ENCODE data around the gene MSX2.

MSX2 gene

DNA sequence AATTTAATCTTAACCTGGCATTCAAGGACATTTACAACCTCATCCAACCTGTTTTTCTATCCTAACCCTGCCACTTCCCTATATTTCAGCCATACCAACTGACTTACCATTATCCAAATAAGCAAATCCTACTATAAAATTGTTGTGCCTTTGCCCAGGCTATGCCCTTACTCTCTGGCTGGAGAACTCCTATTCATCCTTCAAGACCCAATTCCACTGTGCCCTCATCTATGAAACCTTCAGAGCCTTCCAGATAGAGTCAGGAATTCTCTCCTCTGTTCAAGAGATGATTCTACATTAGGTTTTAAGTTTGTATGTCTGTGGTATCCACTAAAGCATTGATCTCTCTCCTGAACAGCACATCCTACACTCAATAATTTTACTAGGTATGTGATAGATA, 46.3 kb upstream of the MSX2 start:
- Histone ChIP-seq H4K20me1 (ENCODE audit: insufficient read depth, low read length, poor library complexity, severe bottlenecking) (no peaks in the 10 kb centered on the region), H3K9me2 (replicated peaks; ENCODE audit: low read depth, low read length) (no peaks in the 10 kb centered on the region), H3K4me3 (ENCODE audit: low read length, poor library complexity, severe bottlenecking) (no peak overlapping the region), H3K36me3 (ENCODE audit: insufficient read depth, low read length) (no peaks in the 10 kb centered on the region), H2AFZ (ENCODE audit: low read length) (no peak overlapping the region), H3F3A (ENCODE audit: low read depth) (no peaks in the 10 kb centered on the region), H3K79me2 (ENCODE audit: insufficient read depth, low read length) (no peaks in the 10 kb centered on the region), H3K9me3 (ENCODE audit: insufficient read depth, low read depth, low read length) (no peaks in the 10 kb centered on the region), H3K9ac (ENCODE audit: low read depth, low read length, poor library complexity, severe bottlenecking) (no peak overlapping the region), H3K4me1 (ENCODE audit: insufficient read depth, low read length, poor library complexity, severe bottlenecking) (no peaks in the 10 kb centered on the region), H3K27me3 (ENCODE audit: insufficient read depth, low read length, poor library complexity, severe bottlenecking) (no peaks in the 10 kb centered on the region), H3K4me2 (ENCODE audit: low read depth, low read length, poor library complexity, severe bottlenecking) (no peak overlapping the region)
- TF ChIP-seq, protein P1, sequence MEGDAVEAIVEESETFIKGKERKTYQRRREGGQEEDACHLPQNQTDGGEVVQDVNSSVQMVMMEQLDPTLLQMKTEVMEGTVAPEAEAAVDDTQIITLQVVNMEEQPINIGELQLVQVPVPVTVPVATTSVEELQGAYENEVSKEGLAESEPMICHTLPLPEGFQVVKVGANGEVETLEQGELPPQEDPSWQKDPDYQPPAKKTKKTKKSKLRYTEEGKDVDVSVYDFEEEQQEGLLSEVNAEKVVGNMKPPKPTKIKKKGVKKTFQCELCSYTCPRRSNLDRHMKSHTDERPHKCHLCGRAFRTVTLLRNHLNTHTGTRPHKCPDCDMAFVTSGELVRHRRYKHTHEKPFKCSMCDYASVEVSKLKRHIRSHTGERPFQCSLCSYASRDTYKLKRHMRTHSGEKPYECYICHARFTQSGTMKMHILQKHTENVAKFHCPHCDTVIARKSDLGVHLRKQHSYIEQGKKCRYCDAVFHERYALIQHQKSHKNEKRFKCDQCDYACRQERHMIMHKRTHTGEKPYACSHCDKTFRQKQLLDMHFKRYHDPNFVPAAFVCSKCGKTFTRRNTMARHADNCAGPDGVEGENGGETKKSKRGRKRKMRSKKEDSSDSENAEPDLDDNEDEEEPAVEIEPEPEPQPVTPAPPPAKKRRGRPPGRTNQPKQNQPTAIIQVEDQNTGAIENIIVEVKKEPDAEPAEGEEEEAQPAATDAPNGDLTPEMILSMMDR (conservative IDR thresholded peaks at IDR 0.05; ENCODE audit: low read length) = no peak
- no peak for TF ChIP-seq EZH2phosphoT487 (IDR thresholded peaks at IDR 0.05; ENCODE audit: borderline replicate concordance)

- H3K4me3 ChIP-seq (ENCODE audit: low read length, poor library complexity, severe bottlenecking) = no peak overlapping the region
- H3F3A ChIP-seq (ENCODE audit: low read depth) = no peaks in the 10 kb centered on the region
- H3K9me3 ChIP-seq (ENCODE audit: insufficient read depth, low read depth, low read length) = no peaks in the 10 kb centered on the region
- H3K4me1 ChIP-seq (ENCODE audit: insufficient read depth, low read length, poor library complexity, severe bottlenecking) = no peaks in the 10 kb centered on the region
- no peaks in the 10 kb centered on the region for H4K20me1 ChIP-seq (ENCODE audit: insufficient read depth, low read length, poor library complexity, severe bottlenecking)
- no peak overlapping the region for H3K9ac ChIP-seq (ENCODE audit: low read depth, low read length, poor library complexity, severe bottlenecking)
- no peaks in the 10 kb centered on the region for H3K36me3 ChIP-seq (ENCODE audit: insufficient read depth, low read length)
- no peaks in the 10 kb centered on the region for H3K79me2 ChIP-seq (ENCODE audit: insufficient read depth, low read length)
- H3K9me2 ChIP-seq (replicated peaks; ENCODE audit: low read depth, low read length) = no peaks in the 10 kb centered on the region
- no peak for TF ChIP-seq EZH2phosphoT487 (IDR thresholded peaks at IDR 0.05; ENCODE audit: borderline replicate concordance)
- TF ChIP-seq, protein P1 (conservative IDR thresholded peaks at IDR 0.05; ENCODE audit: low read length) = no peak
- no peak overlapping the region for H2AFZ ChIP-seq (ENCODE audit: low read length)
- H3K4me2 ChIP-seq (ENCODE audit: low read depth, low read length, poor library complexity, severe bottlenecking) = no peak overlapping the region
- H3K27me3 ChIP-seq (ENCODE audit: insufficient read depth, low read length, poor library complexity, severe bottlenecking) = no peaks in the 10 kb centered on the region
These were observed 43.3 kb upstream of the MSX2 start for GRCh38 chr5:174680901-174681565.

DNA sequence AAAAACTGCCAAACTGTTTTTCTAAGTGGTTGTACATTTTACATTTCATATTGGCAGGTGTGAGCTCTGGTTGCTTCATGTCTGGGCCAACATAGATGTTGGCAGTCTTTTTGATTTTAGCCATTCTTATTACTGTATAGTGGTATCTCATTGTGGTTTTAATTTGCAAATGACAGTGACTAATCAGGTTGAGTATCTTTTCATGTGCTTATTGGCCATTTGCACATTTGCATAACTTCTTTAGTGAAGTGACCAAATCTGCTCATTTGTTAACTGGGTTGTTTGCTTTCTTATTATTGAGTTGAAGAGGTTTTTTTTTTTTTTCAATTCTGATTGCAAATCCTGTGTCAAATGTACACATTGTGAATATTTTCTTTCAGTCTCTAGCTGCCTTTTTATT, 36.9 kb upstream of the MSX2 start:
- TF ChIP-seq, protein P1 (conservative IDR thresholded peaks at IDR 0.05; ENCODE audit: low read length) = no peak
- TF ChIP-seq EZH2phosphoT487 (IDR thresholded peaks at IDR 0.05; ENCODE audit: borderline replicate concordance) = no peak
- Histone ChIP-seq H3K9me3 (ENCODE audit: insufficient read depth, low read depth, low read length) (no peaks in the 10 kb centered on the region), H3K4me1 (ENCODE audit: insufficient read depth, low read length, poor library complexity, severe bottlenecking) (no peaks in the 10 kb centered on the region), H2AFZ (ENCODE audit: low read length) (no peak overlapping the region), H3K27me3 (ENCODE audit: insufficient read depth, low read length, poor library complexity, severe bottlenecking) (no peaks in the 10 kb centered on the region), H3K9ac (ENCODE audit: low read depth, low read length, poor library complexity, severe bottlenecking) (no peak overlapping the region), H3F3A (ENCODE audit: low read depth) (no peaks in the 10 kb centered on the region), H3K9me2 (replicated peaks; ENCODE audit: low read depth, low read length) (no peaks in the 10 kb centered on the region), H4K20me1 (ENCODE audit: insufficient read depth, low read length, poor library complexity, severe bottlenecking) (no peaks in the 10 kb centered on the region), H3K36me3 (ENCODE audit: insufficient read depth, low read length) (no peaks in the 10 kb centered on the region), H3K4me2 (ENCODE audit: low read depth, low read length, poor library complexity, severe bottlenecking) (no peak overlapping the region), H3K79me2 (ENCODE audit: insufficient read depth, low read length) (no peaks in the 10 kb centered on the region), H3K4me3 (ENCODE audit: low read length, poor library complexity, severe bottlenecking) (no peak overlapping the region)
